Measurements from ENCODE around the gene ALOX12B.
"Not testable (repeated sequence)": the region's sequence is repeated elsewhere in the genome, so short reads cannot be mapped to it uniquely, and the experiment has no call there.

Gene ALOX12B

DNA sequence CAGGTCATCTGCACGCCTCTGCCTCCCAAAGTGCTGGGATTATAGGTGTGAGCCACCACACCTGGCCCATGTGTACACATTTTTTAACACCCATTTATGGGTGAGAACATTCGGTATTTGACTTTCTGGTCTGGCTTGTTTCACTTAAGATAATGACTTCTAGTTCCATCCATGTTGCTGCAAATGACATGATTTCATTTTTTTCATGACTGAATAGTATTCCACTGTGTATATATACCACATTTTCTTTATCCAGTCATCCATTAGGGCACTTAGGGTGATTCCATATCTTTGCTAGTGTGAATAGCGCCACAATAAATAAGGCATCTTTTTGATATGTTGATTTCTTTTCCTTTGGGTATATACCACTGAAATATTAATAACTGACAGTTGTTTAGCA lies 5.6 kb downstream of the ALOX12B start:
- TF ChIP-seq, protein P1, sequence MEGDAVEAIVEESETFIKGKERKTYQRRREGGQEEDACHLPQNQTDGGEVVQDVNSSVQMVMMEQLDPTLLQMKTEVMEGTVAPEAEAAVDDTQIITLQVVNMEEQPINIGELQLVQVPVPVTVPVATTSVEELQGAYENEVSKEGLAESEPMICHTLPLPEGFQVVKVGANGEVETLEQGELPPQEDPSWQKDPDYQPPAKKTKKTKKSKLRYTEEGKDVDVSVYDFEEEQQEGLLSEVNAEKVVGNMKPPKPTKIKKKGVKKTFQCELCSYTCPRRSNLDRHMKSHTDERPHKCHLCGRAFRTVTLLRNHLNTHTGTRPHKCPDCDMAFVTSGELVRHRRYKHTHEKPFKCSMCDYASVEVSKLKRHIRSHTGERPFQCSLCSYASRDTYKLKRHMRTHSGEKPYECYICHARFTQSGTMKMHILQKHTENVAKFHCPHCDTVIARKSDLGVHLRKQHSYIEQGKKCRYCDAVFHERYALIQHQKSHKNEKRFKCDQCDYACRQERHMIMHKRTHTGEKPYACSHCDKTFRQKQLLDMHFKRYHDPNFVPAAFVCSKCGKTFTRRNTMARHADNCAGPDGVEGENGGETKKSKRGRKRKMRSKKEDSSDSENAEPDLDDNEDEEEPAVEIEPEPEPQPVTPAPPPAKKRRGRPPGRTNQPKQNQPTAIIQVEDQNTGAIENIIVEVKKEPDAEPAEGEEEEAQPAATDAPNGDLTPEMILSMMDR (IDR thresholded peaks at IDR 0.05; ENCODE audit: low read depth, low read length) = no peak
- Histone ChIP-seq H3K27me3 (no peaks in the 10 kb centered on the region), H3K36me3 (no peaks in the 10 kb centered on the region), H3K9me3 (no peaks in the 10 kb centered on the region), H3K4me3 (ENCODE audit: low read depth, low read length) (no peak overlapping the region), H3K4me1 (no peaks in the 10 kb centered on the region)
- no peak for DNase-seq

GRCh38 chr17:8080799-8081219 lies 6.7 kb downstream of the ALOX12B start:
- Histone ChIP-seq H3K4me1 (no peaks in the 10 kb centered on the region), H3K4me3 (ENCODE audit: low read depth, low read length) (no peak overlapping the region), H3K27me3 (no peaks in the 10 kb centered on the region), H3K36me3 (no peaks in the 10 kb centered on the region), H3K9me3 (no peaks in the 10 kb centered on the region)
- TF ChIP-seq, protein P1 (IDR thresholded peaks at IDR 0.05; ENCODE audit: low read depth, low read length) = no peak
- no peak for DNase-seq

GRCh38 chr17:8080208-8080798 lies 7.2 kb downstream of the ALOX12B start:
- Histone ChIP-seq H3K27me3 (no peaks in the 10 kb centered on the region), H3K4me1 (no peaks in the 10 kb centered on the region), H3K36me3 (no peaks in the 10 kb centered on the region), H3K9me3 (no peaks in the 10 kb centered on the region), H3K4me3 (ENCODE audit: low read depth, low read length) (peak overlapping the region; percentile 64)
- DNase-seq = no peak
- TF ChIP-seq, protein P1 (IDR thresholded peaks at IDR 0.05; ENCODE audit: low read depth, low read length) = no peak

DNA sequence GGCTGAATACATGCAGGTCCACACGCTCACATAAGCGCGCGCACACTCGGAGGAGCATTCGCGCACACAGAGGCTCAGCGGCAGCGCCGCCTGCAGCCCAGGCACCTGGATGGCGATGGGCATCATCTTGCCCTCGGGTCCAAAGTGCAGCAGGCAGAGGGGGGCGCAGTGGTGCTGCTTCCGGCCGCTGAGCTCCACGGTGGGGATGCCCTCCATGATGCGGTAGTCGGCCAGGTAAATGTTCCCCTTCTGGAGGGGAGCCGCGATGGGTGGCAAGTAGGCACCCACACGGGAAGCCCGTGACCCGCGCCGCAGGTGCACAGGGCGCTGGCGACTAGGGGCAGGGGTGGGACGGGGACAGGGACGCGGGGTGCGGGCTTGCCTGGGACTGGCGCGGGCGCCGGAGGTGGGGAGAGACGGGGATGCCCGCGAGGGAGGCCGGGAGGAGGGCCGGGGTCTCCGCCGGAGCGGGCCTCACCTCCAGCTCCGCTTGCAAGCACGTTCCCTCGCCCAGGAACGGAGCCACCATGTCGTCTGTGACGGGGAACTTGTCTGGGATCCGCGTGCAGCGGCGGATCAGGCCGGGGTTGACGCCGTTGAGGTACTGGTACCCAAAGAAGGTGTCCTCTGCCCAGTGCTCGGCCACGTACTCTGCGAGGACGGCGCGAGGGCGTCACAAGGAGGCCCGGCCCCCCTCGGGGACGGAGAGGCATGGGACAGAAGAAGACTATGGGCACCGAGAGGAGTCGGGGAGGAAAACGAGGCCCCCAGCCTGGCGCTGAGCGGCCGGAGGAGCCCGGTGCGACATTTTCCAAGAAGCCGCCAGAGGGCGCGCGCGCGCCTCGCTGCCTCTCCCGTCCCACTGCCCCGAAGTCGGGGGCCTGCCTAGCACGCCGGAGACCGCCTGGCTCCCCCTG lies 8.0 kb downstream of the ALOX12B start:
- TF ChIP-seq, protein P1 (IDR thresholded peaks at IDR 0.05; ENCODE audit: low read depth, low read length) = peak; percentile 61
- H3K4me3 ChIP-seq (ENCODE audit: low read depth, low read length) = peak overlapping the region; percentile 64

GRCh38 chr17:8077939-8078338 lies 9.6 kb downstream of the ALOX12B start:
- not testable (repeated sequence) for H3K9me3 ChIP-seq; H3K4me1 ChIP-seq; DNase-seq; H3K36me3 ChIP-seq; H3K4me3 ChIP-seq (ENCODE audit: low read depth, low read length)
- H3K27me3 ChIP-seq = peaks cover 17% of the 10 kb centered on the region

More for the DNA sequence above, 8.0 kb downstream of the ALOX12B start:
- H3K27me3 ChIP-seq = peaks cover 3% of the 10 kb centered on the region; the same call in 1 of the 2 replicates
- DNase-seq = peak; percentile 70
- no peaks in the 10 kb centered on the region for H3K4me1 ChIP-seq
- no peaks in the 10 kb centered on the region for H3K36me3 ChIP-seq
- H3K9me3 ChIP-seq = no peaks in the 10 kb centered on the region

DNA sequence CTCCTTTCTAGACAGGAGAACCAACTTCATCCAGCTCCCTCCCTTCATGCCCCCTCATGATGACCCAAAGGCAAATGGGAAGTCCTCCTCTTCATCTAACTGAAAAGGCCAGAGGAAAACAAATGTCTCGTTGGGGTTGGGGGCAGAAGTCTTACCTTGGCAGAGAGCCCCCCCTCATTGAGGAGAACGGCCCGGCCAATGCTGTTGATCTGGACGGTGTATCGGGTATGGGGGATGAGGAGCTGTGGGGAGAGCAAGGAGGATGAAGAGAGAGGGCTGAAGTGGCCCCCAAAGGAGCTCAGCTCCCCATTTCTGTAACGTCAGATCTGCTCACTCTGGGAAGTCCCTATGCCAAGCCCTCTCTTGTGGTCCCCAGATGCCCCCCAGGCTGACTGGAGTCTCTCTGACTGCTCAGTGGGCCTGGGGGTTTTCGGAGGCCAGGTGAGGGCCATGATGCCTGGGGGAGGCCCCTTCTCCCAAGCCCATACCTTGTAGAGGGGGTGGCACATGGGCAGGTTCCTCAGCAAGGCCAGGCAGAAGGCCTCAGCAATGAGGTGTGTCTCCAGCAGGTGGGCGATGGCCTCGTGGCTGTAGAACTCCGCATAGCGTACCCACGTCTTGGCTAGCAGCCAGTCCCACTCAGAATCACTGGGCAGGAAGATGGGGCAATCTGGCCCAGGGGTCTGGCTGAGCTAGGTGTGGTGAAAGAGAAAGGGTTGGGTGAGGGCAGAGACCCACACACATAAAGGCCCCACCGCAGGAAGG lies 10.8 kb downstream of the ALOX12B start:
- no peak overlapping the region for H3K4me3 ChIP-seq (ENCODE audit: low read depth, low read length)
- DNase-seq = no peak
- H3K36me3 ChIP-seq = no peaks in the 10 kb centered on the region
- H3K4me1 ChIP-seq = no peaks in the 10 kb centered on the region
- H3K27me3 ChIP-seq = peaks cover 30% of the 10 kb centered on the region
- TF ChIP-seq, protein P1 (IDR thresholded peaks at IDR 0.05; ENCODE audit: low read depth, low read length) = no peak
- no peaks in the 10 kb centered on the region for H3K9me3 ChIP-seq
